ENCODE data around the gene TANC1.

DNA sequence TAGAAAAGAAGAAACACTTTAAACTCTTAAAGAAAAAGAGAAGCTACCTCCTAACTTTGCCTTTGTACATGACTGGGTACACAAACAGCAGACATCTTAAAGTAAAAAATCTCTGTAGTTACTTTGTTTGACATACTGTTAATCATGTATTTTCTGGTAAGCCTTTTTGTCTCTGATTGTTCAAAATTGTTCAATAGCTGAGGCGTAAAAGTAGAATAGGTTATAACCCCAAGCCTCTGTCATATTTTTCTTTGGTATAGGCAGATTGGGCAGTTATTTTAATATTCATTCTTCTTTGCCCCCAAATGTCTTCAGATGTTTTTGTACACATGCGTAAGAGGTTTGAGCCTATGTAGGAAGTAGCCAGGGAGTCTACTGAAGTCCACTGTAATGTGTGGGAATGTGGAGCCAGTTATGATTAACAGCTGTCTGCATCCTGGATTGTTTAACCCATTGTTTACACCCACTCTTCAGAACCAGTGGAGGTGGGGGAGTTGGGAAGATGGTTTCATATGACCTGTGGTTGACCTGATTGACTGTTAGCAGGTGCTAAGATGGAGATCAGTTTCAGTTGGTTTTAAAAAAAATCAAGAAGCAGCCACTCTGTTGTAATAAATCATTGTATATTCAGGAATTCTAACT, 150.5 kb downstream of the TANC1 start:
- no peak for TF ChIP-seq POLR2A (IDR thresholded peaks at IDR 0.05)
- TF ChIP-seq CTCF (IDR thresholded peaks at IDR 0.05): peak in 4 of 12 donors; percentile 2 to 35 (median 14)
